H1 (cell line): ENCODE data around the gene BABAM2. TPM values are rescaled to one million over a fixed set of nuclear protein-coding genes. Genes with fewer than 3 reads are reported as not detected.
A peak's percentile ranks its signal among the peaks of the same experiment; 100 is the strongest.

Experiments used
- CTCF ChIA-PET: fragments of 300-600 bp; sonication (Branson Sonifier 250); formaldehyde crosslinking; loops from one replicate; lab custom pipeline; 2021; ENCODE audit not compliant: partially characterized antibody; lab: Charles Lee
- POLR2A ChIA-PET: fragments of 300-600 bp; sonication (Branson Sonifier 250); formaldehyde crosslinking; loops from one replicate; lab custom pipeline; 2021; ENCODE audit warnings: inconsistent platforms; ENCODE audit not compliant: partially characterized antibody; lab: Charles Lee
- DNase-seq, 2 experiments: peaks; one replicate each; pipeline versions ENCODE4 v3.0.0 to v3.0.0-alpha.2; 2010 to 2022; ENCODE audit warnings: low spot score in 2 of 2, low read depth in 1 of 2, mixed read lengths in 1 of 2
- FAIRE-seq: peaks from 2 replicates; lab custom pipeline; 2011; peaks lifted over from hg19 to GRCh38; lab: Jason Lieb, UNC
- H2AFZ ChIP-seq: 2 replicates; pipeline ENCODE4 v1.8.1; 2012; ENCODE audit warnings: low read length, inconsistent platforms
- H2AK5ac ChIP-seq: 2 replicates; pipeline ENCODE4 v1.6.1; 2013; ENCODE audit warnings: low read depth, low read length
- H2BK120ac ChIP-seq: replicated peaks from 2 replicates; pipeline ENCODE3; 2013; ENCODE audit warnings: low read depth, low read length, inconsistent platforms
- H2BK12ac ChIP-seq: 2 replicates; pipeline ENCODE4 v1.6.1; 2013; ENCODE audit warnings: low read depth, low read length
- H2BK15ac ChIP-seq: 2 replicates; pipeline ENCODE4 v1.6.1; 2013; ENCODE audit warnings: low read length
- H2BK20ac ChIP-seq: 2 replicates; pipeline ENCODE4 v1.6.1; 2013; ENCODE audit warnings: low read length
- H2BK5ac ChIP-seq: 2 replicates; pipeline ENCODE4 v1.6.1; 2013; ENCODE audit warnings: low read depth, low read length
- H3K14ac ChIP-seq: 2 replicates; pipeline ENCODE4 v1.6.1; 2013; ENCODE audit warnings: inconsistent platforms; ENCODE audit not compliant: insufficient read length
- H3K18ac ChIP-seq: 2 replicates; pipeline ENCODE4 v1.6.1; 2013; ENCODE audit warnings: low read length; ENCODE audit errors: extremely low read depth
- H3K23ac ChIP-seq: 2 replicates; pipeline ENCODE4 v1.6.1; 2013; ENCODE audit warnings: inconsistent platforms; ENCODE audit not compliant: insufficient read length
- H3K23me2 ChIP-seq: 2 replicates; pipeline ENCODE4 v1.6.1; 2013; ENCODE audit warnings: low read depth, low read length
- H3K27ac ChIP-seq: 2 replicates; pipeline ENCODE4 v1.6.1; 2011; ENCODE audit warnings: low read depth, low read length, inconsistent platforms
- H3K27me3 ChIP-seq, 4 experiments: replicated peaks in 1 of 4; 1 replicate in 1 of 4; 2 replicates in 3 of 4; pipeline versions ENCODE4 v1.6.1 to v1.8.1; 2011 to 2013; ENCODE audit warnings: low read length in 3 of 4, mild to moderate bottlenecking in 3 of 4, inconsistent platforms in 2 of 4, mixed read lengths in 2 of 4, moderate library complexity in 1 of 4; ENCODE audit not compliant: control insufficient read depth in 3 of 4, insufficient read depth in 3 of 4; ENCODE audit errors: extremely low read depth in 1 of 4
- H3K36me3 ChIP-seq, 4 experiments: 2 replicates each; pipeline versions ENCODE4 v1.6.1 to v1.8.1; 2011 to 2013; ENCODE audit warnings: mild to moderate bottlenecking in 4 of 4, low read length in 3 of 4, moderate library complexity in 2 of 4, control low read depth in 1 of 4, inconsistent platforms in 1 of 4; ENCODE audit not compliant: insufficient read depth in 4 of 4, control insufficient read depth in 2 of 4
- H3K4ac ChIP-seq: replicated peaks from 2 replicates; pipeline ENCODE3; 2013; ENCODE audit warnings: low read length, low read depth, mixed read lengths, inconsistent platforms; ENCODE audit not compliant: insufficient read length
- H3K4me1 ChIP-seq, 4 experiments: replicated peaks in 1 of 4; 1 replicate in 1 of 4; 2 replicates in 3 of 4; pipeline versions ENCODE4 v1.6.1 to v1.8.1; 2011 to 2013; ENCODE audit warnings: low read length in 3 of 4, inconsistent platforms in 2 of 4, mixed read lengths in 1 of 4; ENCODE audit not compliant: insufficient read depth in 4 of 4, control insufficient read depth in 3 of 4
- H3K4me2 ChIP-seq, 2 experiments: 2 replicates each; pipeline versions ENCODE4 v1.6.1 to v1.8.1; 2011 to 2013; ENCODE audit warnings: low read depth in 2 of 2, low read length in 2 of 2, control low read depth in 1 of 2, inconsistent platforms in 1 of 2, mild to moderate bottlenecking in 1 of 2; ENCODE audit not compliant: insufficient read depth in 1 of 2
- H3K4me3 ChIP-seq, 4 experiments: fragments of 200-600, 300-600 bp in 1 of 4; sonication (generic), shearing (Covaris generic), sonication (Bioruptor Twin) in 1 of 4; 2 replicates each; pipeline versions ENCODE4 v1.5.1 to v1.8.1; 2011 to 2016; ENCODE audit warnings: low read length in 4 of 4, low read depth in 3 of 4, control low read depth in 2 of 4, inconsistent platforms in 2 of 4, mild to moderate bottlenecking in 2 of 4, mixed read lengths in 1 of 4, moderate library complexity in 1 of 4; ENCODE audit not compliant: insufficient read depth in 2 of 4; ENCODE audit errors: extremely low read depth in 1 of 4
- H3K56ac ChIP-seq: replicated peaks from 2 replicates; pipeline ENCODE3; 2013; ENCODE audit warnings: low read depth, mild to moderate bottlenecking, mixed read lengths, low read length, inconsistent platforms; ENCODE audit not compliant: insufficient read length
- H3K79me1 ChIP-seq: 2 replicates; pipeline ENCODE4 v1.6.1; 2013; ENCODE audit warnings: low read depth, low read length, control low read depth
- H3K79me2 ChIP-seq, 2 experiments: 2 replicates each; pipeline versions ENCODE4 v1.6.1 to v1.8.1; 2012 to 2013; ENCODE audit warnings: low read length in 2 of 2, mild to moderate bottlenecking in 2 of 2, inconsistent platforms in 1 of 2; ENCODE audit not compliant: insufficient read depth in 2 of 2, control insufficient read depth in 1 of 2
- H3K9ac ChIP-seq, 4 experiments: replicated peaks in 1 of 4; 1 replicate in 1 of 4; 2 replicates in 3 of 4; pipeline versions ENCODE4 v1.6.1 to v1.8.1; 2011 to 2013; ENCODE audit warnings: low read depth in 3 of 4, low read length in 3 of 4, control low read depth in 2 of 4, mild to moderate bottlenecking in 2 of 4, moderate library complexity in 2 of 4, inconsistent platforms in 1 of 4; ENCODE audit errors: extremely low read depth in 1 of 4
- H3K9me3 ChIP-seq, 2 experiments: 2 replicates each; pipeline versions ENCODE4 v1.6.1 to v1.8.1; 2012 to 2013; ENCODE audit warnings: mild to moderate bottlenecking in 2 of 2, moderate library complexity in 2 of 2, control low read depth in 1 of 2, inconsistent platforms in 1 of 2, low read depth in 1 of 2, low read length in 1 of 2, mixed read lengths in 1 of 2; ENCODE audit not compliant: insufficient read depth in 2 of 2
- H4K20me1 ChIP-seq, 2 experiments: replicated peaks in 1 of 2; 2 replicates each; pipeline versions ENCODE3 to v1.8.1; 2011 to 2013; ENCODE audit warnings: inconsistent platforms in 2 of 2, low read length in 2 of 2, mild to moderate bottlenecking in 1 of 2; ENCODE audit not compliant: insufficient read depth in 2 of 2, control insufficient read depth in 1 of 2
- H4K5ac ChIP-seq: 2 replicates; pipeline ENCODE4 v1.6.1; 2013; ENCODE audit warnings: low read length, low read depth, mixed read lengths, inconsistent platforms; ENCODE audit not compliant: insufficient read length
- H4K8ac ChIP-seq: 2 replicates; pipeline ENCODE4 v1.8.0; 2013; ENCODE audit warnings: mild to moderate bottlenecking, moderate library complexity, low read length, inconsistent platforms; ENCODE audit not compliant: insufficient read depth; ENCODE audit errors: extremely low read depth
- H4K91ac ChIP-seq: replicated peaks from 2 replicates; pipeline ENCODE3; 2013; ENCODE audit warnings: low read length, mixed read lengths, inconsistent platforms; ENCODE audit not compliant: insufficient read length
- ATF3 ChIP-seq: IDR thresholded peaks from 2 replicates; pipeline ENCODE4 v1.6.1; 2011; ENCODE audit warnings: low read depth, mild to moderate bottlenecking, low read length; ENCODE audit not compliant: insufficient read depth
- BRCA1 ChIP-seq: IDR thresholded peaks from 2 replicates; pipeline ENCODE4 v1.6.1; 2012; ENCODE audit warnings: low read depth, low read length, improper control_type of control experiment
- CBX5 ChIP-seq: fragments of 300-800, 300-1000 bp; sonication (generic); IDR thresholded peaks from 2 replicates; pipeline ENCODE4 v1.7.1; 2016; ENCODE audit warnings: antibody characterized with exemption, low read length, low read depth
- CHD1 ChIP-seq: IDR thresholded peaks from 2 replicates; pipeline ENCODE4 v1.6.1; 2012; ENCODE audit warnings: low read depth, low read length, improper control_type of control experiment
- GTF2F1 ChIP-seq: IDR thresholded peaks from 2 replicates; pipeline ENCODE4 v1.6.1; 2012; ENCODE audit warnings: low read depth, low read length, improper control_type of control experiment, borderline replicate concordance
- HDAC2 ChIP-seq, 2 experiments: fragments of 300-600 bp in 1 of 2; sonication (generic) in 1 of 2; IDR thresholded peaks; 2 replicates each; pipeline ENCODE4 v1.6.1; 2011 to 2012; ENCODE audit warnings: low read depth in 2 of 2, low read length in 2 of 2, mild to moderate bottlenecking in 2 of 2, moderate library complexity in 2 of 2, borderline replicate concordance in 1 of 2, inconsistent platforms in 1 of 2
- JUN ChIP-seq: IDR thresholded peaks from 2 replicates; pipeline ENCODE4 v1.6.1; 2011; ENCODE audit warnings: low read depth, mild to moderate bottlenecking, improper control_type of control experiment, low read length
- KDM1A ChIP-seq: fragments of 200-600, 300-600 bp; sonication (generic); IDR thresholded peaks from 2 replicates; pipeline ENCODE4 v1.7.1; 2016; ENCODE audit warnings: mild to moderate bottlenecking, low read length, borderline replicate concordance
- KDM5A ChIP-seq: fragments of 200-600 bp; IDR thresholded peaks from 2 replicates; pipeline ENCODE4 v1.7.1; 2012; ENCODE audit warnings: mild to moderate bottlenecking, low read length, inconsistent platforms, mixed read lengths
- NRF1 ChIP-seq: IDR thresholded peaks from 2 replicates; pipeline ENCODE4 v1.6.1; 2011; ENCODE audit warnings: mild to moderate bottlenecking, low read depth, low read length, improper control_type of control experiment
- POLR2A ChIP-seq, 2 experiments: IDR thresholded peaks; 1 replicate in 1 of 2; 2 replicates in 1 of 2; pipeline ENCODE4 v1.6.1; 2011; ENCODE audit warnings: low read depth in 2 of 2, low read length in 2 of 2, mild to moderate bottlenecking in 2 of 2; ENCODE audit errors: control extremely low read depth in 1 of 2
- POU5F1 ChIP-seq: IDR thresholded peaks from 2 replicates; pipeline ENCODE4 v1.6.1; 2011; ENCODE audit warnings: low read depth, mild to moderate bottlenecking, low read length, moderate library complexity
- SIN3A ChIP-seq, 2 experiments: IDR thresholded peaks in 1 of 2; conservative IDR thresholded peaks in 1 of 2; 2 replicates each; pipeline ENCODE4 v1.6.1; 2011 to 2012; ENCODE audit warnings: low read length in 2 of 2, improper control_type of control experiment in 1 of 2, low read depth in 1 of 2, mild to moderate bottlenecking in 1 of 2
- SIX5 ChIP-seq: IDR thresholded peaks from 2 replicates; pipeline ENCODE4 v1.6.1; 2011; ENCODE audit warnings: mild to moderate bottlenecking, low read depth, low read length
- WGBS, 2 experiments: shearing (Covaris generic) in 1 of 2; methylation state at CpG; one replicate each; pipeline versions ENCODE4 v1.1.6 to v1.1.7; 2013 to 2015; ENCODE audit warnings: low lambda C conversion rate in 2 of 2, mixed read lengths in 2 of 2, inconsistent platforms in 1 of 2, low coverage in 1 of 2, missing lambda C conversion rate in 1 of 2; ENCODE audit not compliant: insufficient replicate concordance in 2 of 2, insufficient coverage in 1 of 2, insufficient read length in 1 of 2; ENCODE audit errors: extremely low coverage in 1 of 2, missing lambda C conversion rate in 1 of 2; 5-methylcytosine and 5-hydroxymethylcytosine counted together
- polyA plus RNA-seq, 7 experiments: library from polyadenylated mRNA; depleted of rRNA in 3 of 7; stranded (reverse) in 5 of 7; unstranded in 2 of 7; fragments of >200 nt in 5 of 7; fragments of 200-250 nt in 2 of 7; gene quantifications; 1 replicate in 5 of 7; 2 replicates in 1 of 7; 4 replicates in 1 of 7; pipeline versions ENCODE4 v1.2.1 to v1.2.3, GENCODE V29; 2011 to 2013; ENCODE audit warnings: missing spikeins in 2 of 7, mixed read lengths in 2 of 7
- total RNA-seq: library from RNA; stranded (reverse); fragmentation: NEBNext Ultra II Directional; extraction: Animal tissue kit (Norgen Biotek cat#: 25700); gene quantifications from 2 replicates; pipeline ENCODE4 v1.2.1, GENCODE V29; 2021

The BABAM2 gene
- total and polyA plus RNA-seq, 2 of the 8 experiments (the other 6 are each of a cell fraction or from before 2014, with no cell fraction given), result 15.8 to 20.9 TPM

DNA sequence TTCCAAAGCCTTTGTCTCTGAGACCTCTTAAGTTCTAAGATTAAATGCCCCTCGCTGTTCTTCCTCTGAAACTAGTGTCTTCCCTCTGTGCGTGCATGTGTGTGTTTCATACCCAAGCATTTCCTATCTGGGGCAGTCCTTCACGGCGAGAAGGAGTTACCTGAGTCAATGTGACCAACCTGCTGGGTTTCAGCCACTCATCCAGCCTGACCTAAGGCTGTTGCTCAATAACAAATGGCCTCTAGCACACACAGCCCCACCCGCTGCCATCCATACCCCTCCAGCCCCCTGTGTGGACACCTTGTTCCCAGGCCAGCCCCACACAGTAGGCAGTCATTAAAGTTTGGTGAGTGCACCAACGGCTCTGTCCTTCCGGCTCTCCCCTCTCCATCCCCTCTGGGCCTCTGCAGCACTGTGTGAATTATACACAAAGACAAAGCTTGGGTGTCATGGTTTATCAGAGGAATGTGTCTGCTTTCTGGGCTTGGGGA, 448.3 kb downstream of the BABAM2 start:
- Histone ChIP-seq H3K79me1 (no peaks in the 10 kb centered on the region), H2BK15ac (no peak overlapping the region), H2AK5ac (no peak overlapping the region), H4K91ac (no peak overlapping the region), H4K5ac (no peak overlapping the region), H2BK20ac (no peak overlapping the region), H3K23ac (no peak overlapping the region), H3K4me2 (no peak overlapping the region), H3K9me3 (no peaks in the 10 kb centered on the region), H4K8ac (no peak overlapping the region), H3K4ac (no peak overlapping the region), H3K4me3 (no peak overlapping the region), H2AFZ (no peak overlapping the region), H2BK120ac (no peak overlapping the region), H3K14ac (no peak overlapping the region), H3K23me2 (no peaks in the 10 kb centered on the region), H3K79me2 (no peaks in the 10 kb centered on the region), H2BK5ac (peak overlapping the region; percentile 21; the same call in 1 of the 2 replicates), H4K20me1 (no peaks in the 10 kb centered on the region), H3K56ac (no peak overlapping the region), H3K27ac (no peak overlapping the region), H2BK12ac (no peak overlapping the region), H3K4me1 (peaks cover 3 to 7% (median 5%) of the 10 kb centered on the region in 4 experiments; a peak in 6 of 7 replicates), H3K36me3 (no peaks in the 10 kb centered on the region), H3K9ac (no peak overlapping the region), H3K18ac (no peak overlapping the region; the same call in 1 of the 2 replicates), H3K27me3 (no peaks in the 10 kb centered on the region)
- WGBS, 2 experiments, result 78% methylated on average over 7 of the region's 7 CpGs; no CpG with 5 or more reads in 1 of the 2 experiments
- POLR2A ChIA-PET, result interaction anchor here (0.8 kb wide), 1 partner anchor 54 kb away, joined by 3 read pairs; the partner anchor contains the start of gene FOSL2
- no peak for DNase-seq
- CTCF ChIA-PET, result interaction anchor here (0.9 to 4.1 kb wide), 5 partner anchors 11 to 169 kb away, joined by 3 to 14 read pairs (median 3); no protein-coding TSS in a partner anchor
- no peak for FAIRE-seq
- TF ChIP-seq GTF2F1 (no peak), JUN (no peak), CHD1 (no peak), CBX5 (no peak), KDM1A (no peak), SIN3A (conservative IDR thresholded peaks at IDR 0.05 in 1 of 2, IDR thresholded peaks at IDR 0.05 in 1 of 2; ENCODE audit: low read depth in 1 of 2, low read length in 2 of 2) (no peak), POLR2A (IDR thresholded peaks at IDR 0.05; ENCODE audit: control extremely low read depth in 1 of 2, low read depth in 2 of 2, low read length in 2 of 2) (no peak), KDM5A (no peak), ATF3 (no peak), POU5F1 (no peak), BRCA1 (no peak), SIX5 (no peak), HDAC2 (IDR thresholded peaks at IDR 0.05; ENCODE audit: borderline replicate concordance in 1 of 2, low read depth in 2 of 2, low read length in 2 of 2) (no peak), NRF1 (no peak)
